Gastroesophageal sphincter (tissue), 4 donors: ENCODE measurements around the gene ACADSB. TPM values are rescaled to one million over a fixed set of nuclear protein-coding genes. Genes with fewer than 3 reads are reported as not detected.

Experiments used
- ATAC-seq: fragments of 150-250 bp; one replicate; pipeline ENCODE4 v1.9.1; 2016; ENCODE audit warnings: mild to moderate bottlenecking, moderate library complexity
- H3K27ac ChIP-seq, 4 donors: fragments of 200-600 bp; sonication (generic) in 3 of 4; 1 replicate in 3 of 4; 2 replicates in 1 of 4; pipeline ENCODE4 v1.5.1; 2016 to 2019
- H3K27me3 ChIP-seq: fragments of 200-600 bp; sonication (generic); one replicate; pipeline ENCODE4 v1.5.1; 2019
- H3K36me3 ChIP-seq, 2 donors: fragments of 200-600 bp; sonication (generic); one replicate each; pipeline ENCODE4 v1.5.1; 2019; ENCODE audit warnings: control low read depth in 1 of 2
- H3K4me1 ChIP-seq, 3 donors: fragments of 200-600 bp; sonication (generic); 1 replicate in 2 of 3; 2 replicates in 1 of 3; pipeline ENCODE4 v1.5.1; 2016 to 2019; ENCODE audit warnings: control low read depth in 2 of 3
- H3K4me3 ChIP-seq, 2 donors: fragments of 200-600 bp; sonication (generic); one replicate each; pipeline ENCODE4 v1.5.1; 2019; ENCODE audit warnings: mild to moderate bottlenecking in 1 of 2, moderate library complexity in 1 of 2
- H3K9me3 ChIP-seq, 3 donors: fragments of 200-600 bp; sonication (generic); one replicate each; pipeline ENCODE4 v1.5.1; 2017 to 2019; ENCODE audit warnings: control low read depth in 2 of 3
- CTCF ChIP-seq, 4 experiments: fragments of 200-600 bp in 2 of 4; fragments of 450-650 bp in 2 of 4; sonication (generic) in 1 of 4; IDR thresholded peaks; one replicate each; pipeline ENCODE4 v1.5.1; 2017 to 2019; ENCODE audit warnings: antibody characterized with exemption in 4 of 4, mild to moderate bottlenecking in 2 of 4, moderate library complexity in 2 of 4
- EP300 ChIP-seq: sonication (generic); formaldehyde crosslinking; IDR thresholded peaks from one replicate; pipeline ENCODE4 v1.6.1; 2017; ENCODE audit warnings: antibody characterized with exemption, mild to moderate bottlenecking
- POLR2A ChIP-seq, 2 donors: fragments of 450-650 bp; IDR thresholded peaks; one replicate each; pipeline ENCODE4 v1.6.1; 2017; ENCODE audit warnings: antibody characterized with exemption in 2 of 2, mild to moderate bottlenecking in 2 of 2, moderate library complexity in 1 of 2
- POLR2AphosphoS5 ChIP-seq: sonication (generic); formaldehyde crosslinking; IDR thresholded peaks from one replicate; pipeline ENCODE4 v1.6.1; 2017; ENCODE audit warnings: antibody characterized with exemption
- WGBS, 2 donors: methylation state at CpG; one replicate each; pipeline ENCODE4 v1.1.5; 2018; ENCODE audit warnings: low coverage in 1 of 2; 5-methylcytosine and 5-hydroxymethylcytosine counted together
- total RNA-seq, 4 donors: library from RNA; depleted of rRNA; stranded (reverse); fragments of >200 nt; gene quantifications; one replicate each; pipeline ENCODE4 v1.1.0, GENCODE V29; 2016

The ACADSB gene
- total RNA-seq, 4 donors from 2014 or later: 12.1 to 28.2 (median 16.3) TPM

- no peak for ATAC-seq
- WGBS, 2 donors: 61 to 80% methylated on average over 4 to 8 of the region's 9 CpGs
- no peak for TF ChIP-seq CTCF (IDR thresholded peaks at IDR 0.05)
- no peak for TF ChIP-seq POLR2A (IDR thresholded peaks at IDR 0.05)
- no peak for TF ChIP-seq POLR2AphosphoS5
- no peak for TF ChIP-seq EP300
Measured at GRCh38 chr10:123017421-123018165, 8.8 kb downstream of the ACADSB start.

GRCh38 chr10:123018531-123018930, 9.7 kb downstream of the ACADSB start:
- no peaks in the 10 kb centered on the region for H3K27me3 ChIP-seq
- no peak overlapping the region for H3K27ac ChIP-seq
- H3K36me3 ChIP-seq: no peaks in the 10 kb centered on the region
- H3K9me3 ChIP-seq: no peaks in the 10 kb centered on the region
- ATAC-seq: no peak
- TF ChIP-seq POLR2A (IDR thresholded peaks at IDR 0.05): no peak
- no peak for TF ChIP-seq CTCF (IDR thresholded peaks at IDR 0.05)
- TF ChIP-seq POLR2AphosphoS5: no peak
- no peak for TF ChIP-seq EP300
- no peaks in the 10 kb centered on the region for H3K4me1 ChIP-seq
- no peak overlapping the region for H3K4me3 ChIP-seq
- 83 to 97% methylated on average over 6 to 7 of the region's 7 CpGs for WGBS, 2 donors

More at GRCh38 chr10:123017421-123018165, 8.8 kb downstream of the ACADSB start:
- no peak overlapping the region for H3K4me3 ChIP-seq
- no peaks in the 10 kb centered on the region for H3K4me1 ChIP-seq
- H3K9me3 ChIP-seq: no peaks in the 10 kb centered on the region
- H3K27me3 ChIP-seq: no peaks in the 10 kb centered on the region
- peaks cover 0 to 4% of the 10 kb centered on the region in 2 donors for H3K36me3 ChIP-seq
- H3K27ac ChIP-seq: no peak overlapping the region

GRCh38 chr10:123019264-123019663, 10.5 kb downstream of the ACADSB start:
- TF ChIP-seq POLR2A (IDR thresholded peaks at IDR 0.05) (no peak), EP300 (no peak), CTCF (IDR thresholded peaks at IDR 0.05) (no peak), POLR2AphosphoS5 (no peak)
- Histone ChIP-seq H3K4me1 (no peaks in the 10 kb centered on the region), H3K4me3 (no peak overlapping the region), H3K9me3 (no peaks in the 10 kb centered on the region), H3K36me3 (no peaks in the 10 kb centered on the region), H3K27ac (no peak overlapping the region), H3K27me3 (no peaks in the 10 kb centered on the region)
- no peak for ATAC-seq
- 60 to 63% methylated on average over 3 of the region's 3 CpGs for WGBS, 2 donors

- ATAC-seq: no peak
- TF ChIP-seq EP300: no peak
- no peak for TF ChIP-seq CTCF (IDR thresholded peaks at IDR 0.05)
- TF ChIP-seq POLR2A (IDR thresholded peaks at IDR 0.05): no peak
- no peak for TF ChIP-seq POLR2AphosphoS5
- no peak overlapping the region for H3K4me3 ChIP-seq
- H3K27ac ChIP-seq: no peak overlapping the region
- 50 to 71% methylated on average over 1 of the region's 1 CpG for WGBS, 2 donors
- H3K9me3 ChIP-seq: no peaks in the 10 kb centered on the region
- no peaks in the 10 kb centered on the region for H3K36me3 ChIP-seq
- no peaks in the 10 kb centered on the region for H3K4me1 ChIP-seq
- H3K27me3 ChIP-seq: no peaks in the 10 kb centered on the region
Measured at GRCh38 chr10:123019941-123020703, 11.3 kb downstream of the ACADSB start.
